BLaER1 (cell line): Measurements from ENCODE around the gene COL24A1.

Source experiments
- H3K27ac ChIP-seq: shearing (Covaris generic); formaldehyde crosslinking; 2 replicates; pipeline ENCODE4 v1.8.1; 2022
- H3K27me3 ChIP-seq: shearing (Covaris generic); formaldehyde crosslinking; 2 replicates; pipeline ENCODE4 v1.8.1; 2022
- H3K36me3 ChIP-seq: shearing (Covaris generic); formaldehyde crosslinking; 2 replicates; pipeline ENCODE4 v1.8.1; 2022
- H3K4me1 ChIP-seq: shearing (Covaris generic); formaldehyde crosslinking; 2 replicates; pipeline ENCODE4 v1.8.1; 2022
- H3K4me2 ChIP-seq: shearing (Covaris generic); formaldehyde crosslinking; 2 replicates; pipeline ENCODE4 v1.8.1; 2022
- H3K4me3 ChIP-seq: shearing (Covaris generic); formaldehyde crosslinking; 2 replicates; pipeline ENCODE4 v1.8.1; 2022
- H3K9ac ChIP-seq: shearing (Covaris generic); formaldehyde crosslinking; 2 replicates; pipeline ENCODE4 v1.8.1; 2022
- H3K9me3 ChIP-seq: shearing (Covaris generic); formaldehyde crosslinking; 2 replicates; pipeline ENCODE4 v1.8.1; 2022
- H4K20me1 ChIP-seq: shearing (Covaris generic); formaldehyde crosslinking; 2 replicates; pipeline ENCODE4 v1.8.1; 2022
- Cebpa-rat ChIP-seq: shearing (Covaris generic); IDR thresholded peaks from 2 replicates; pipeline ENCODE4 v1.8.1; 2022

COL24A1 gene

DNA sequence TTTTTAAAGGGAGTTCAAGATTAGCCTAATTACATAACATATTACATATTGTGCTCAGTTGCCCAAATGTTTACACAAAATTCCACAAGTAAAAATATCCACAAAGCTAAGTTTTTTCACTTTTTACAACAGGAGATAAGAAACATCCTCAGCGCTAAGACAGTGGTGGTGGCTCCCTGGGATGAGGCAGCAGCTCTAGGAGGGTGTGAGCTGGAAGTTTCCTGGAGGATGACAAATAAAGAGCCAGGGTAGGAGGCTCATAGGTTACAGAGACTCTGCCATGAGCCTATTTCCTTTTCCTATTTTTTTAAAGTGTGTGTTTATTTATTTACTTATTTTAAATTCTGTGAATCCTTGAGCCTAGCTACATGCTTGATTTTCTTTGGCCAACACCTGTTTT, 91.7 kb downstream of the COL24A1 start:
- Histone ChIP-seq H4K20me1 (no peaks in the 10 kb centered on the region), H3K27me3 (no peaks in the 10 kb centered on the region), H3K4me2 (no peak overlapping the region), H3K4me1 (no peaks in the 10 kb centered on the region), H3K27ac (no peak overlapping the region), H3K4me3 (no peak overlapping the region), H3K36me3 (no peaks in the 10 kb centered on the region), H3K9me3 (no peaks in the 10 kb centered on the region), H3K9ac (no peak overlapping the region)
- no peak for TF ChIP-seq Cebpa-rat

- H3K4me2 ChIP-seq = no peak overlapping the region
- H3K9me3 ChIP-seq = no peaks in the 10 kb centered on the region
- H3K27me3 ChIP-seq = no peaks in the 10 kb centered on the region
- no peak overlapping the region for H3K9ac ChIP-seq
- H3K27ac ChIP-seq = no peak overlapping the region
- no peaks in the 10 kb centered on the region for H3K36me3 ChIP-seq
- no peaks in the 10 kb centered on the region for H4K20me1 ChIP-seq
- H3K4me3 ChIP-seq = no peak overlapping the region
- no peaks in the 10 kb centered on the region for H3K4me1 ChIP-seq
- TF ChIP-seq Cebpa-rat = no peak
These were observed 92.9 kb downstream of the COL24A1 start for GRCh38 chr1:86063721-86064120.

GRCh38 chr1:86062453-86062852, 94.1 kb downstream of the COL24A1 start:
- H4K20me1 ChIP-seq = no peaks in the 10 kb centered on the region
- no peak overlapping the region for H3K9ac ChIP-seq
- TF ChIP-seq Cebpa-rat = no peak

DNA sequence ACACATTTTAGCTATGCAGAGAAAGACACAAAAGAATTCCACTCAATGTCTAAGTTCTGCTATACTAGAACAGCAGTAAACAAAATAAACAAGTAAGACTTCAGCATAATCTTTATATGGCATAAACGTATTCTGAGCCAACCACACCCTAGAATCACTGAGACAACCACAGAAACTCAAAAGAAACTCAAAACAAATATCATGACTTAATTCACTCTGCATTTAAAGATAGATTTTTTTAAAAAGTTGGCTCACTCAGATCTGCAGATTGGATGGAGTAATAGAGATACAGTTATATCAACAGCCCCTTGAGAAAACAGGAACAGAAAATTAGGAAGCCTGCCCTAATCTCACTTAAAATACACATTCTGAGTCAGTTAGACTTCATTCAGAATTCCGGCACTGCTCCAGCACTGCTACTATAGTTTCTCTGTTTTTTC, 95.0 kb downstream of the COL24A1 start:
- H3K27me3 ChIP-seq = no peaks in the 10 kb centered on the region
- no peak overlapping the region for H3K4me2 ChIP-seq
- H3K9me3 ChIP-seq = no peaks in the 10 kb centered on the region
- no peak for TF ChIP-seq Cebpa-rat
- no peak overlapping the region for H3K4me3 ChIP-seq
- no peak overlapping the region for H3K9ac ChIP-seq
- H3K36me3 ChIP-seq = no peaks in the 10 kb centered on the region
- no peak overlapping the region for H3K27ac ChIP-seq
- no peaks in the 10 kb centered on the region for H3K4me1 ChIP-seq
- no peaks in the 10 kb centered on the region for H4K20me1 ChIP-seq

More at GRCh38 chr1:86062453-86062852, 94.1 kb downstream of the COL24A1 start:
- no peaks in the 10 kb centered on the region for H3K36me3 ChIP-seq
- no peaks in the 10 kb centered on the region for H3K9me3 ChIP-seq
- H3K4me2 ChIP-seq = no peak overlapping the region
- no peaks in the 10 kb centered on the region for H3K27me3 ChIP-seq
- H3K4me1 ChIP-seq = no peaks in the 10 kb centered on the region
- no peak overlapping the region for H3K27ac ChIP-seq
- no peak overlapping the region for H3K4me3 ChIP-seq

DNA sequence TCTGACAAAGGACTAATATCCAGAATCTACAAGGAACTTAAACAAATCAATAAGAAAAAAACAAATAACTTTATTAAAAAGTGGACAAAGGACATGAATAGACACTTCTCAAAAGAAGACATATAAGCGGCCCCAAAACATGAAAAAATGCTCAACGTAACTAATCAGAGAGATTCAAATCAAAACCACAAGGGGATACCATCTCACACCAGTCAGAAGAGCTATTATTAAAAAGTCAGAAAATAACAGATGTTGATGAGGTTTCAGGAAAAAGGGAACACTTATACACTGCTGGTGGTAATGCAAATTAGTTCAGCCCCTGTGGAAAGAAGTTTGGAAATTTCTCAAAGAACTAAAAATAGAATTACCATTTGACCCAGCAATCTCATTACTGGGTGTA, 102.2 kb downstream of the COL24A1 start:
- Histone ChIP-seq H3K4me1 (no peaks in the 10 kb centered on the region), H3K27ac (no peak overlapping the region), H3K9ac (no peak overlapping the region), H3K36me3 (no peaks in the 10 kb centered on the region), H3K4me2 (no peak overlapping the region), H3K4me3 (no peak overlapping the region), H3K9me3 (no peaks in the 10 kb centered on the region), H4K20me1 (no peaks in the 10 kb centered on the region), H3K27me3 (no peaks in the 10 kb centered on the region)
- TF ChIP-seq Cebpa-rat = no peak

GRCh38 chr1:86052948-86053698, 103.4 kb downstream of the COL24A1 start:
- no peak for TF ChIP-seq Cebpa-rat
- Histone ChIP-seq H3K36me3 (no peaks in the 10 kb centered on the region), H3K4me3 (no peak overlapping the region), H3K4me2 (no peak overlapping the region), H3K27me3 (no peaks in the 10 kb centered on the region), H3K27ac (no peak overlapping the region), H3K9me3 (no peaks in the 10 kb centered on the region), H3K9ac (no peak overlapping the region), H3K4me1 (no peaks in the 10 kb centered on the region), H4K20me1 (no peaks in the 10 kb centered on the region)

DNA sequence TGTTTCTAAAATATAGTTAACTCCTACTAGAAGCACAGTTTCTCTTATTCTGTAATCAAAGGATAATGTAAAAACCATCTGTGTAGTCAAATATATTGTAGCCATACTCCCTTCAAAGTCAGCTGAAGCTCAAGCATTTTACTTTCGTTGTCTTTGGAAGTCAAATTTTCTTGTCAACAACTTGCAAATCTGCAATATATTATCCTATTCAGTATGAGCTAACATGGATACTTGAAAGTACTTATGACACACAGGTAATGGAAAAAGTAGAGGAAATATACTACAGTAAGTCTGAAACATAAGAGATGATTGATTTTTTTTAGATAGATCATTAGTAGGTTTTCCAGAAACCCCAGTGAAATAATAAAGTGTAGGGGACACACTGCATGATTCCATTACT, 121.5 kb downstream of the COL24A1 start:
- Histone ChIP-seq H3K9me3 (no peaks in the 10 kb centered on the region), H3K27me3 (no peaks in the 10 kb centered on the region), H3K4me1 (no peaks in the 10 kb centered on the region), H3K9ac (no peak overlapping the region), H3K4me2 (no peak overlapping the region), H3K36me3 (no peaks in the 10 kb centered on the region), H3K27ac (no peak overlapping the region), H4K20me1 (no peaks in the 10 kb centered on the region), H3K4me3 (no peak overlapping the region)
- no peak for TF ChIP-seq Cebpa-rat

GRCh38 chr1:86030180-86030579, 126.4 kb downstream of the COL24A1 start:
- Histone ChIP-seq H3K4me3 (no peak overlapping the region), H3K36me3 (no peaks in the 10 kb centered on the region), H3K9me3 (peaks cover 9% of the 10 kb centered on the region), H4K20me1 (no peaks in the 10 kb centered on the region), H3K4me2 (no peak overlapping the region), H3K4me1 (no peaks in the 10 kb centered on the region), H3K27me3 (no peaks in the 10 kb centered on the region), H3K27ac (no peak overlapping the region), H3K9ac (no peak overlapping the region)
- TF ChIP-seq Cebpa-rat = no peak

DNA sequence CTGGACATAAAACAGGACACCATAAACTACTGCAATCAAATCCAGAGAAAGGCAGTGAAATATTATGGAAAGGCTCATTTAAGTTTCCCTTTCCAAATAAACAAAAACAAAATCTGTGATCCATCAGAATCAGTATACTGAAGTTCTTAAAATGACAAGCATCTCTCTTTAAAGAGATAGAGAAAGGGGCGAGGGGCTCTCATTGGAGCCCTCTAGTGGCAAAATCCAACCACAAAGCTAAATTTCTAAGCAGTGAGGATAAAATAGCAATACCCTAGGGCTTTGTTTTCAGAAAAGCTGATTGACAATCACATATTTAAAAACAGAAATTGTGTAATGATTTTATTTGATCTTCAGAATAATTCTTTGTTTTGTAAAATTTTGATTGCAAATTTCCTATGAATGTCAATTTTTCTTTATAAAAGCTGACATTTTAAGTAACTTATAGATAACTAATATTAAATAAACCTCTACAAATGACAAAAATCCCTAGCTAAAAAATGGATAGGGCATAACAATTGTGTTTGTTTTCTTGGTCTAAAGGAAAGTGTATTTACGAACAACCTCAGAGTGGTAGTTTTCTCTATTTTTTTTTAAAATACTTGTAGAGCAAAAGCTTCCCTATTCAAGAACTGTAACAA, 138.2 kb downstream of the COL24A1 start:
- Histone ChIP-seq H3K9me3 (no peaks in the 10 kb centered on the region), H3K4me2 (no peak overlapping the region), H3K27me3 (no peaks in the 10 kb centered on the region), H3K36me3 (no peaks in the 10 kb centered on the region), H3K4me3 (no peak overlapping the region), H3K9ac (no peak overlapping the region), H3K4me1 (no peaks in the 10 kb centered on the region), H3K27ac (no peak overlapping the region), H4K20me1 (no peaks in the 10 kb centered on the region)
- TF ChIP-seq Cebpa-rat = no peak

- H3K9me3 ChIP-seq = no peaks in the 10 kb centered on the region
- H3K36me3 ChIP-seq = no peaks in the 10 kb centered on the region
- H4K20me1 ChIP-seq = no peaks in the 10 kb centered on the region
- no peaks in the 10 kb centered on the region for H3K27me3 ChIP-seq
- H3K4me1 ChIP-seq = no peaks in the 10 kb centered on the region
- TF ChIP-seq Cebpa-rat = no peak
- no peak overlapping the region for H3K27ac ChIP-seq
- no peak overlapping the region for H3K4me2 ChIP-seq
- H3K4me3 ChIP-seq = no peak overlapping the region
- no peak overlapping the region for H3K9ac ChIP-seq
These were observed 140.4 kb downstream of the COL24A1 start for GRCh38 chr1:86016076-86016759.
